HepG2 (cell line): ENCODE measurements around the gene NAP1L1. TPM values are rescaled to one million over a fixed set of nuclear protein-coding genes. Genes with fewer than 3 reads are reported as not detected.
A peak's percentile ranks its signal among the peaks of the same experiment; 100 is the strongest.

ENCODE experiments used
- AKNA ChIP-seq: sonication (generic); formaldehyde crosslinking; IDR thresholded peaks from 2 replicates; pipeline ENCODE4 v1.4.0; 2020; ENCODE audit warnings: missing genetic modification reagents, borderline replicate concordance
- CENPT ChIP-seq: sonication (generic); formaldehyde crosslinking; IDR thresholded peaks from 2 replicates; pipeline ENCODE4 v1.8.0; 2022; ENCODE audit warnings: low read depth, mild to moderate bottlenecking, moderate library complexity, missing genetic modification reagents
- EEA1 ChIP-seq: sonication (generic); formaldehyde crosslinking; IDR thresholded peaks from 2 replicates; pipeline ENCODE4 v1.5.1; 2020; ENCODE audit warnings: mild to moderate bottlenecking, missing genetic modification reagents, borderline replicate concordance
- SMARCE1 ChIP-seq: fragments of 450-650 bp; IDR thresholded peaks from 2 replicates; pipeline ENCODE4 v1.6.1; 2017; ENCODE audit warnings: borderline replicate concordance
- SP5 ChIP-seq: IDR thresholded peaks from 2 replicates; pipeline ENCODE4 v1.6.1; 2016; ENCODE audit warnings: low read depth, borderline replicate concordance
- TBP ChIP-seq: sonication (generic); formaldehyde crosslinking; IDR thresholded peaks from 2 replicates; pipeline ENCODE4 v1.5.0; 2020; ENCODE audit warnings: missing genetic modification reagents
- TRIM22 ChIP-seq: fragments of 450-650 bp; IDR thresholded peaks from 2 replicates; pipeline ENCODE4 v1.6.1; 2017
- ZNF318 ChIP-seq: sonication (generic); formaldehyde crosslinking; IDR thresholded peaks from 2 replicates; pipeline ENCODE4 v1.4.0; 2020; ENCODE audit warnings: mild to moderate bottlenecking, missing genetic modification reagents
- ZNF563 ChIP-seq: sonication (generic); formaldehyde crosslinking; IDR thresholded peaks from 2 replicates; pipeline ENCODE4 v1.8.0; 2022; ENCODE audit warnings: mild to moderate bottlenecking, moderate library complexity, missing genetic modification reagents
- polyA plus RNA-seq, 8 experiments: library from polyadenylated mRNA; depleted of rRNA in 3 of 8; stranded (reverse) in 7 of 8; unstranded in 1 of 8; fragments of >200 nt; fragmentation: Illumina TruSeq in 4 of 8; extraction: Trizol in 4 of 8; gene quantifications; 2 replicates each; pipeline versions ENCODE4 v1.2.1 to v1.2.3, GENCODE V29; 2011 to 2016; ENCODE audit warnings: low read depth in 4 of 8, missing spikeins in 1 of 8, mixed read lengths in 1 of 8; ENCODE audit not compliant: insufficient read depth in 1 of 8
- total RNA-seq, 5 experiments: library from RNA; depleted of rRNA; stranded (reverse); fragments of >200 nt; fragmentation: Illumina TruSeq; extraction: Trizol; gene quantifications; 2 replicates each; pipeline ENCODE4 v1.2.3, GENCODE V29; 2016; ENCODE audit warnings: low read depth in 1 of 5
- TF ChIP-seq, protein P1 (sequence below): sonication (generic); formaldehyde crosslinking; IDR thresholded peaks from 2 replicates; pipeline ENCODE4 v1.5.0; 2020; ENCODE audit warnings: mild to moderate bottlenecking, missing genetic modification reagents, borderline replicate concordance

Gene NAP1L1
- total and polyA plus RNA-seq, 2 of the 13 experiments (the other 11 are each of a cell fraction or from before 2014, with no cell fraction given): 207 to 309 TPM

- TF ChIP-seq ZNF318 (no peak), TRIM22 (no peak), SMARCE1 (no peak; the same call in 1 of the 2 replicates), CENPT (CRISPR knock-in tag) (no peak), SP5 (peak; percentile 31; the same call in 1 of the 2 replicates), EEA1 (CRISPR knock-in tag) (no peak), ZNF563 (CRISPR knock-in tag) (no peak), TBP (no peak), AKNA (no peak)
- TF ChIP-seq, protein P1, sequence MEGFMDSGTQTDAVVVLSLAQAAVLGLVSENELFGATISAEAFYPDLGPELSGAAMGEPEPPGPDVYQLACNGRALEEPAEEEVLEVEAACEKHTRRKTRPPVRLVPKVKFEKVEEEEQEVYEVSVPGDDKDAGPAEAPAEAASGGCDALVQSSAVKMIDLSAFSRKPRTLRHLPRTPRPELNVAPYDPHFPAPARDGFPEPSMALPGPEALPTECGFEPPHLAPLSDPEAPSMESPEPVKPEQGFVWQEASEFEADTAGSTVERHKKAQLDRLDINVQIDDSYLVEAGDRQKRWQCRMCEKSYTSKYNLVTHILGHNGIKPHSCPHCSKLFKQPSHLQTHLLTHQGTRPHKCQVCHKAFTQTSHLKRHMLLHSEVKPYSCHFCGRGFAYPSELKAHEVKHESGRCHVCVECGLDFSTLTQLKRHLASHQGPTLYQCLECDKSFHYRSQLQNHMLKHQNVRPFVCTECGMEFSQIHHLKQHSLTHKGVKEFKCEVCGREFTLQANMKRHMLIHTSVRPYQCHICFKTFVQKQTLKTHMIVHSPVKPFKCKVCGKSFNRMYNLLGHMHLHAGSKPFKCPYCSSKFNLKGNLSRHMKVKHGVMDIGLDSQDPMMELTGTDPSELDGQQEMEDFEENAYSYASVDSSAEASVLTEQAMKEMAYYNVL (CRISPR knock-in tag): no peak; the same call in 1 of the 2 replicates
These were observed 94.1 kb downstream of the NAP1L1 start (continued) for GRCh38 chr12:75990189-75990912.
